HG03575 (cell line): ENCODE results near the gene SULT1A1.
"Not testable (repeated sequence)": the region's sequence is repeated elsewhere in the genome, so short reads cannot be mapped to it uniquely, and the experiment has no call there.

Experiments
- ATAC-seq: cut with Tn5 transposase; IDR thresholded peaks from one replicate; pipeline ENCODE4 v1.9.1; 2021; ENCODE audit not compliant: unreplicated experiment, insufficient number of reproducible peaks, low FRiP score; ENCODE audit errors: extremely low read depth

The SULT1A1 gene

GRCh38 chr16:28610595-28611191 lies 849 bp upstream of the SULT1A1 start:
- ATAC-seq, result no peak

- ATAC-seq, result not testable (repeated sequence)
These were observed 812 bp downstream of the SULT1A1 start for GRCh38 chr16:28608867-28609596.

- not testable (repeated sequence) for ATAC-seq
These were observed 1.4 kb downstream of the SULT1A1 start for GRCh38 chr16:28608496-28608808.

- ATAC-seq, result not testable (repeated sequence)
These were observed 2.0 kb downstream of the SULT1A1 start for GRCh38 chr16:28607681-28608495.

GRCh38 chr16:28607116-28607623 lies 2.7 kb downstream of the SULT1A1 start:
- ATAC-seq, result no peak

- ATAC-seq, result no peak
These were observed 3.3 kb downstream of the SULT1A1 start for GRCh38 chr16:28606291-28607115.

GRCh38 chr16:28604186-28604565 lies 5.7 kb downstream of the SULT1A1 start:
- ATAC-seq, result no peak

GRCh38 chr16:28603381-28604185 lies 6.3 kb downstream of the SULT1A1 start:
- ATAC-seq, result no peak

- no peak for ATAC-seq
These were observed 7.3 kb downstream of the SULT1A1 start for GRCh38 chr16:28602529-28602928.

GRCh38 chr16:28602062-28602461 lies 7.8 kb downstream of the SULT1A1 start:
- not testable (repeated sequence) for ATAC-seq

- not testable (repeated sequence) for ATAC-seq
These were observed 8.3 kb downstream of the SULT1A1 start for GRCh38 chr16:28601589-28601988.

GRCh38 chr16:28600965-28601364 lies 8.9 kb downstream of the SULT1A1 start:
- ATAC-seq, result not testable (repeated sequence)

- ATAC-seq, result not testable (repeated sequence)
These were observed 10.2 kb downstream of the SULT1A1 start for GRCh38 chr16:28599377-28600285.

- no peak for ATAC-seq
These were observed 12.1 kb downstream of the SULT1A1 start for GRCh38 chr16:28597692-28598261.

GRCh38 chr16:28596840-28597691 lies 12.8 kb downstream of the SULT1A1 start, which contains the start of gene SULT1A2:
Gene SULT1A2, minus strand, starts transcription at chr16:28597050. Its CDS starts 1,120 bp downstream, at chr16:28595930.
- no peak for ATAC-seq

- no peak for ATAC-seq
These were observed 13.7 kb downstream of the SULT1A1 start for GRCh38 chr16:28596115-28596630.
